GM08714 (cell line): ENCODE data around the gene FOXF1.

Source experiments
- H3K4me3 ChIP-seq: fragments of 200-500 bp; sonication (Bioruptor generic); 2 replicates; pipeline ENCODE4 v1.5.1; 2014; ENCODE audit warnings: mild to moderate bottlenecking, low read length, inconsistent platforms
- ZNF274 ChIP-seq: IDR thresholded peaks from 2 replicates; pipeline ENCODE4 v1.6.1; 2012; ENCODE audit warnings: mild to moderate bottlenecking, low read depth, low read length

FOXF1 gene

DNA sequence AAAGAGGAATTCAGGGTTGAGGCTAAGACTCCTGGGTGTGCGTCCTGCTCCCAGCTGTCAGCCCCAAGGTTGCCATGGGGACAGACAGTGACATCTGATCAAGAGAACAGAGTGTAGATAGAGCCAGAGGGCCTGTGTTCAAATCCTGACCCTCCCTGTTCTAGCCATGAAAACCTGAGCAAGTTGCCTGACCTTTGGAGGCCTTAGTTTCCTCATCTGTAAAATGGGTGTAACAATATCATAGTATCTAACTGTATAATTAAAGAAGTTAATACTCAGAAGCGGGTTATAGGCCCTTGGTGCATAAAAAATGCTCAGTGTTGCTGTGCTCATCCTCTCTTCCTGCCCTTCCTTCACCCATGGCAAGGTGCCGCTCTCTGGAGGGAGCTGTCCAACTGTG lies 28.7 kb upstream of the FOXF1 start:
- no peak for TF ChIP-seq ZNF274
- no peak overlapping the region for H3K4me3 ChIP-seq

DNA sequence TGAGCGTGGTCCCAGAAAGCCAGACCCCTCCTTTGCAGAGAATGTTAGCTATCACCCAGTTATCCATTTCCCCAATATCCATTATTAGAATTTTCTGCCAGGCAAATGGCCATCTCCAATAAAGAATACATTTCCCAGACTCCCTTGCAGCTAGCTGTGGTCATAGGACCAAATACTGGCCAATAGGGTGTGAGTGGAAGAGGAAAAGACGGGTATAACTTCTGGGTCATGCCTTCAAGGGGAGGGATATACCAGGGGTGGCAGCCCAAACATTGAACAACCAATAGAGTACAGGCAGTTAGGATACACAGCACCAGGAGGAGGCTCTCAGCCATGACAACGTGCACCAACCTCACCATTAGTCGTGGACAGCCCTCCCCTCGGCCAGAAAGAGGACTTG lies 26.1 kb upstream of the FOXF1 start:
- TF ChIP-seq ZNF274, result no peak
- H3K4me3 ChIP-seq, result no peak overlapping the region

DNA sequence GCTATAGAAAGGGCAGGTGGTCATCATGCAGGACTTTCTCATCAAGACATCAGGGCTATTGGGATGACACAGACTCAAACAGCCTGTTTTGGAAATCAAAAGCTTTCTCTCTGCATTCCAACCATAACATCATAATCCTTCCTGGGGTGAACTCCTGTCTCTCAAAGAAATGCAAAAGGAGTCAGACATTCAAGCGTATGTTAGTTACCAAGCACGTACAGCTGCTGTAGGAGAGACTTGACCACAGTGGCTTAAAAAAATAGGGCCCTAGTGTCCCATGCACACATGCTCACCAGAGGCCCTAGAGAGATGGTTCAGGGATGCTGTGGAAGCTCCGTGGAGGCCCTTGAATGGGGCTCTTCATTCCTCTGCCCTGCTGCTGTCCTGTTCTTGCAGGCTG lies 24.6 kb upstream of the FOXF1 start:
- no peak overlapping the region for H3K4me3 ChIP-seq
- no peak for TF ChIP-seq ZNF274

DNA sequence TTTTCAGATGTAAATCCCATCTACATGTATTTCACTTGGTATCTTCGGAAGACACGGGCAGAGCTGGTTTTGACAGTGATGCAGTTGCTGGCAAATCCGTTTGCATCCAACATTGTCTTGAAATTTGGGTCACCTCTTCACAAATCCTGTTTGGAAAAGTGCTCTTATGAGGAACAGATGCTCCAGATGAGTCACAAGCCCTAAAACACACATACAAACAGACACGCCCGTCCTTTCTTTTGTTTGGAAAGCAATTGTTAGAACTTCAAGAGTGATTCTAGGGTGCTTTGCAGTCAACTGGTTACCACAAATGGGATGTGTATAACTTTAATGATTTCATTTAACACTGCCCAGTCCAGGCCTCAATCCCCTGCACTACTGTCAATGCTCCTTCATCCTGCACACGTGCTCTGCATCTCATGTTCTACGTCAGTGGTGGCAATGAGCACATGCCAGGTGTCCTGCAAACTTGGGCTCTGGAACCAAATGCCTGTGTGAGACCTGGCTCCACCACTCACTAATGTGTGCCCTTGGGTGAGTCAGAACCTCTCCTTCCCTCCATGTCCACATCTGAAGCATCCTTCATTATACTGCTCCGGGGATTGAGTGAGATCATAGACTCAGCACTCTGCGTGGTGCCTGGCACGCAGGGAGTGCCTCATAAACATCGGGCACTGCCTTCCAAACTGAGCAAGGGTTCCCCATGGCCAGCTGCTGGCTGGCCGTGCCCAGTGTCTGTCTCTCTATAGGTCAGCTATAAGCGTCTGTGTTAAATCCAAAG lies 19.3 kb upstream of the FOXF1 start:
- H3K4me3 ChIP-seq, result no peak overlapping the region
- TF ChIP-seq ZNF274, result no peak

DNA sequence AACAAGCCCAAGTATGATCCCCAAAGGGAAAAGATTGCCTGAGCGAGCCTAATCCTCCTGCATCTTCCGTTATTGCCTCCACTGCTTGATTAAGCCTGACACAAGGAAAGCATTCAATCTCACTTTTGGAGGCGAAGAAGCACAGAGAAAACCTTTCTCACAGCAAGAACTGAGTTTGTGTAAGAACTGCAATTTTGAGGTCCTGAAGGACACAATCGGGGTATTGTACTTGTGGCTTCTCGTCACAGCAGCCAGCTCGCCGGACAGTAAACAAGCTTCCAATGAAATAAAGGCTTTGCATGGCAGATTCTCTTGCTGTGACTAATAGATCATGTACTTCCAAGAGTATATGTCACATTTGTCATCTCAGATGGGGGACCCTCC lies 18.7 kb upstream of the FOXF1 start:
- no peak for TF ChIP-seq ZNF274
- no peak overlapping the region for H3K4me3 ChIP-seq

DNA sequence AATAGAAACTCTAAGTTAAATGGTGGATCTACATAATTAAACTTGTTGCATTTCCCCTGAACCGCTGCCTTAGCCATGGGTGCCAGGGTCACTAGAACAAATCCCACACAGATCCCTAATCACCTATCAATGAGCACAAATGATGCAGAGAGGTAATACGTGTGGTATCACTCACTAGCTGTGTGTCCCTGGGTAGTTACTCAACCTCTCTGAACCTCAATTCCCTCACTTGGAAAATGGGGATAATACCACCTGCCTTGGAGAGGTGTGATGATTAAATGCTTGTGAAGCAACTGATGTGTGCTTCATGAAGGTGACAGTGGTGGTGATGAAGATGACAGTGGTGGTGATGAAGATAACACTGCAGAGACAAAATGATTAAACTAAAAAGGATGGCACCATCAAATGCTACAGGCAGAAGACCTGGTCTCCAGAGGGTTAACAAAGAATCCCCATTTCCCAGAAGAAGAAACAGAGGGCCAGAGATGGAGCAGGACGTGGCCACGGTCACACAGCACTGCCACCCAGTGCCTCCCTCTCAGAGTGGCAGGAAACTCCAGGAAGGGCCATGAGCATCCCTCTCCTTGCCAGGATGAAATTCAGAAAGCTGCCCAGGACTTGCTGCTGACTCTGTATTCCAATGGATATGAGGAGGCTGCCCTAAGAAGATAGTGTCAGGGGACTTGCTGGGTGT lies 17.9 kb upstream of the FOXF1 start:
- no peak overlapping the region for H3K4me3 ChIP-seq
- TF ChIP-seq ZNF274, result no peak

DNA sequence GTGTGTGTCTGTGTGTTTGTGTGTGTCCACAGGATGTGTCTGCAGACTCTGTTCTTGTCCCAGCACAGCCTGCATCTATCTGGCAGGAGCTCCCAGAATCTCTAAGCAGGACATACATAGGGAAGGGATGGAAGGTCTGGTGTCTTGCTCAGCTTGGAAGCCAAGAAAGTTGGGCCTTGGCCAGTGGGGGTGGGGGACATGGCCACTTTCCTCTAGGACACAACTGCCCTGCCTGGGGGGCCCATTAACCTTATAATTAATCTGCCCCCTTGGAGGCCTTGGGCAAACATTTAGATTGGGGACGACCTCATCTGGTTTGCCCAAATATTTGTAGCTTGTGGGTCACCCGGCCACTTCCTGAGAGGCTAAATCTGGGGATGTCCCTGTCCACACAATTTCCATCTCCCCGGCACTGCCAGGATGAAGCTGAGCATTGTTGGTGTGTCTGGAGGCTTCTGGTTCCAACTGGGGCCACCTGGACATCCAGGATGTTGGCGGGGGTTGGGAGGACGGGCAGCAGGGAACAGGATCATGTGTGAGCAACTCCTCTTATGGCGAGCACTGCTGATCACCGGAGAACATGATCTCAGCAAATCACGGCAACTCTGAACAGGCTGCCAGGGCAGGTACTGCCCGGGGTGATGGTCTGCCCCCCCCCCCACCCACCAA lies 17.2 kb upstream of the FOXF1 start:
- no peak for TF ChIP-seq ZNF274
- no peak overlapping the region for H3K4me3 ChIP-seq

DNA sequence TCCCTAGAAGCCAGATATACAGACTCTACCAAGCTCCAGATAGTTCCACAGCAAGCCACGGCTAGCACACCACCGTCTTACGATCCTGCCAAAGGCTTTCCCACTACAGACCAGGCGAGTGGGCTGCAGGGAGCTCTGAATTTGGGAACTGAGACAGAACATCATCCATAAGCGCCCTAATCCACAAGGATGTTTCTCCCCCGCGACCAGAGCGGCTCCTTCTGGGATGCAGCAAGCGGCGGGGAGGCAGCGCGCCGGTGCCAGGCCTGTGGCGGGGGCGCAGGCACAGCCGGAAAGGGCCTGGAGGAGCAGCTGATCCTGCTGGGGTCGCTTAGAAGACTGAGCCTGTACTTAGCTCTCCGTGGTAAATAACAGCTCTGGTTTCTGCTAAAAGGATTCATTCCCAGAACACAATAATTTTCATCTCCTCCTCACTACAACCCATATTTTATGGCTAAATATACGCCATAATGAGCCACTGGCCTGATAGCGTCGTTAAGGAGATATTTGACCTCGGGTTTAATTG lies 16.2 kb upstream of the FOXF1 start:
- no peak for TF ChIP-seq ZNF274
- no peak overlapping the region for H3K4me3 ChIP-seq

DNA sequence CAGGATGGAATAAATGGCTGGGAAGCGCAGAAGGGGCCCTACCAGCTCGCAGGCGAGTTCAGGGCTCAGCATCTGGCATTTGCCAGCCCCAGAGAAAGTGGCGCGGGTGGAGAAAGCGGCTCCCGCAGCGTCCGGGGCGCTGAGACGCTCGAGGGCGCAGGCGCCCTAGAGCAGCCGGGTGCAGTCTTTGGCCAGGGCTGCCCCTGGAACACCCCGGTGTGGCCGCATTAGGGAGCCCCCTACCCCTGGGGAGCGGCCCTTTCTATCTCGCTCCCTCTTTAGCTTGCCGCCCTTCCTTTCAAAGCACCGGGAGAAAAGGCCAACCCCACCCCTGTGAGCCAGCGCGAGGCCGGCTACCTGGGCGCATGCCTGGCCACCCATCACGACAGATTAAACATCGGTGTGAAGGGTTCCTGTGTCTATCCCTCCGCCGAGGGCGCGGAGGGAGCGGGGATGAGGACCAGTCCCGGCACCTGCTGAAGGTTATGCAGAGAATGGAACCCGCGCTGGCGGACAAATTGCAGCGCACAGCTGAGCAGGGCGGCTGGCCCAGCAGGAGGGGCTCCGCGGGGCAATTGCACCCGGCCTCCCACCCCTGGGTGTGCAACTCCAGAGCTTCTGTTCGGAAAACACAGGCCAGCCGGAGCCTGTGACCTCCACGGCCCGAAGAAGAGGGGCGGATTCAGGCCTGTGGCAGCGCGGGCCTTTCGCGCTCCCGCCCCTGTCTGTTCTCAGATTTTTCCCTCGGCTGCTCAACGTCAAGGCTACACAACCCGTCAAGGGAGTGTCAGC lies 15.6 kb upstream of the FOXF1 start:
- H3K4me3 ChIP-seq, result no peak overlapping the region
- TF ChIP-seq ZNF274, result no peak

DNA sequence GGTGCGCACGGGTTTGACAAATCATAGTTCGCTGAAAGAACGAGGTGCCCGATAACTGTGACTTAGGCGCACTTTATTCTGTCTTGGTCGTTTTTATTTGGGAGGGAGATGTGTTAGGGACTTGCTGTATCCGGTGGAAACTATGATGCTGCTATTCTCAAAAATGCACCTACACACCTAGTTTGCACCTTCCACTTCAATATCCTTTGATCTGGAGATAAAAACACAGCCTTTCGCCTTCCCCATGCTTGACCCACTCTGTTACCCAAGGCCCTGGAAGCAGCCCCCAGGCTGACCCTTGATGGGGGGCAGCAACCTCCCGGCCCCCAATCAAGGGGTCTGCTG lies 15.0 kb upstream of the FOXF1 start:
- no peak for TF ChIP-seq ZNF274
- no peak overlapping the region for H3K4me3 ChIP-seq

DNA sequence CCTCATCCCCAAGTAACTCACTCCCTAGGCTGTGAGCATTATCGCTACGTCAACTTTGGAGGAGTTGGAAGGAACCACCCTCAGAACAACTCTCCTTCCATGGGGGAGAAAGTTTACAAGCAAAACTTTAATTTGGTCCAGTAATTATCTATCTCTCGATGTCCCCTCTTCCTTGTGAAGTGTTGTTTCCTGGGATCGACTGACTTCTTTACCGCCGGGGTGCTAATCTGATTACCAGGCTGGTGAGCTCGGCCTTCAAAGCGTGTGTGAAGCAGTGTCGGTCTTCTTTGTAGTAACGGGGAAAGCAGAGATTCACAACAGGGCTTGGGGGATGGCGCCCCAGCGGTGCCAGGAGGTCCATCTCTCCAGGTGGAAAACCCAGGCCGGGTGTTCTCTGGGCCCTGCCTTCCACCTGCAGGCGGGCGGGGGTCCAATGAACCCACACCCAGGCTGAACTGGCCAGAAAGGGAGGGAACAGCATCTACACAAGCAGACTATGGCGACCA lies 14.5 kb upstream of the FOXF1 start:
- no peak for TF ChIP-seq ZNF274
- H3K4me3 ChIP-seq, result no peak overlapping the region

DNA sequence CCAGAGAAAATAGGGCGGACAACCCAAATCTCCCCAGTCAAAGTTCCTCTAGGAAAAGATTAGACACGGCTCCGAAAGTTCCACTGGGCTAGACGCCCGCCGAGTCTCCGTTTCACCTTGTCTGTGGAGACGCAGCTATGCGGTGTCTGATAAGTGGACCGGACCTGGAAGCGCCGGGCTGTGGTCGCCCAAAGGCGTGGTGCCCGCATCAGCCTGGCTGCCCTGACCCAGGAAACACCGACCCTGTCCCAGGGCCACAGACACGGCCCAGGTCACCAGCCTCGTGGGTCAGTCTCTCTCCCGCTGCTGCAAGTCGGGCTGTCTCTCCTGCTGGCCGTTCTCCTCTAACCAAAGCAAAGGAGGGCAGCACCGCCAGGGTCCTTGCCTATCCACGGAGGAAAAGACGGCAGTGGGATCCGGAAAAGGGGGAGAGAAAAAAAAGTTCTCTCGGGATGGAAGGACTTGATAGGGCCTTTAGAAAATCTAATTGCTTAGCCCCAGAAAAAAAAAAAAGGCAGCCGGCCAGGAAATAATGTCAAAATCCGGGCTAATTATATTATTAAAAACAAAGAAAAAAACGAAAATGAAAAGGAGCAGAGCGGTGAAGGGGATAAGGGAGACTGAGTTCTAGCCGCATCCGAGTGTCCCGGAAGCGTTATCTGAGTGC lies 13.9 kb upstream of the FOXF1 start:
- no peak for TF ChIP-seq ZNF274
- no peak overlapping the region for H3K4me3 ChIP-seq

DNA sequence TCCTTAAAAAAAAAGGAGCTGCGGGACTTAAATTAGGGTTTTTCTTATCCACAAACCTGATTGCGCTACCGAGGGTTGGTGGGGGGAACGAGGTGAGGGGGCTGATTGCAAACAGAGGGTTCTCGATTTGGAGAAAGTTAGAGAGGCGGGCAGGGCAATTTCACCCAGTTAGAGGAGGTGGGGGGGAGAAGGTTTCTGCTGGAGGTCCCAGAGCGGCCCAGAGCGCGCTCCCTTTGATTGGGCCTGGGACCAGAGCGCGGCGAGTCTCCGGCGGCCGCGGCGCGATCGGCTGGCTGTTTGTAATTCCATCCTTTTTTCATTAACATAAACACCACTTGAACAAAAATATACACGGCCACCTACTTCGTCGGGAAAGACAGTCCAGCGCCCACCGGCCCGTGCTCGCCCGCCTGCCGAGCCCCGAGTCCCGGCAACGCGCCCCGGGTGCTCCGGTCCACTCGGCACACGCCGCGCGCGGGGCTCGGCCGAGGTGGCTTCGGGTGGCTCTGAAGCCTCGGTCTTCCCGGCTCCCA lies 13.3 kb upstream of the FOXF1 start:
- H3K4me3 ChIP-seq, result no peak overlapping the region
- no peak for TF ChIP-seq ZNF274
